ENCODE data around the gene PHLDB2.
A peak's percentile ranks its signal among the peaks of the same experiment; 100 is the strongest.

The PHLDB2 gene

GRCh38 chr3:111864821-111865656 is 6.0 kb downstream of the PHLDB2 start:
- no peak for TF ChIP-seq Cebpa-rat (IDR thresholded peaks at IDR 0.05)
- Histone ChIP-seq H3K4me1 (peaks cover 0 to 52% (median 47%) of the 10 kb centered on the region in 10 experiments; a peak in 19 of 20 replicates), H3K4me2 (peak overlapping the region in 6 of 11 experiments; percentile 2 to 82 (median 25); a peak in 6 of 22 replicates), H3K9me3 (replicated peaks in 1 of 11) (no peaks in the 10 kb centered on the region), H3K27me3 (peaks cover 0 to 25% (median 0%) of the 10 kb centered on the region in 11 experiments; a peak in 4 of 22 replicates), H3K4me3 (no peak overlapping the region), H3K27ac (no peak overlapping the region), H4K20me1 (no peaks in the 10 kb centered on the region), H3K36me3 (no peaks in the 10 kb centered on the region), H3K9ac (no peak overlapping the region)

GRCh38 chr3:111867889-111868426 is 8.9 kb downstream of the PHLDB2 start:
- Histone ChIP-seq H3K27me3 (no peaks in the 10 kb centered on the region), H3K27ac (no peak overlapping the region), H3K4me2 (peak overlapping the region in 1 of 11 experiments; percentile 39; a peak in 1 of 22 replicates), H3K9me3 (replicated peaks in 1 of 11) (no peaks in the 10 kb centered on the region), H3K4me3 (no peak overlapping the region), H3K9ac (no peak overlapping the region), H4K20me1 (no peaks in the 10 kb centered on the region), H3K36me3 (no peaks in the 10 kb centered on the region), H3K4me1 (peaks cover 0 to 31% (median 22%) of the 10 kb centered on the region in 10 experiments; a peak in 18 of 20 replicates)
- TF ChIP-seq Cebpa-rat (IDR thresholded peaks at IDR 0.05): no peak

GRCh38 chr3:111870620-111871019 is 11.6 kb downstream of the PHLDB2 start:
- no peak overlapping the region for H3K9ac ChIP-seq
- no peak overlapping the region for H3K4me2 ChIP-seq
- no peaks in the 10 kb centered on the region for H4K20me1 ChIP-seq
- H3K9me3 ChIP-seq (replicated peaks in 1 of 11): 0 out of 22 replicates have a peak, but pooled peaks cover 0 to under 1% (median 0%) of the 10 kb centered on the region in 11 experiments
- H3K27me3 ChIP-seq: no peaks in the 10 kb centered on the region
- no peak overlapping the region for H3K27ac ChIP-seq
- TF ChIP-seq Cebpa-rat (IDR thresholded peaks at IDR 0.05): no peak
- H3K36me3 ChIP-seq: no peaks in the 10 kb centered on the region
- no peak overlapping the region for H3K4me3 ChIP-seq
- H3K4me1 ChIP-seq: peaks cover 0 to 5% (median under 1%) of the 10 kb centered on the region in 10 experiments; a peak in 9 of 20 replicates

GRCh38 chr3:111871809-111872623 is 13.0 kb downstream of the PHLDB2 start:
- H3K4me2 ChIP-seq: no peak overlapping the region
- H3K9me3 ChIP-seq (replicated peaks in 1 of 11): peaks cover 0 to 6% (median 0%) of the 10 kb centered on the region in 11 experiments; a peak in 2 of 22 replicates
- no peaks in the 10 kb centered on the region for H4K20me1 ChIP-seq
- no peak overlapping the region for H3K4me3 ChIP-seq
- TF ChIP-seq Cebpa-rat (IDR thresholded peaks at IDR 0.05): no peak
- no peak overlapping the region for H3K27ac ChIP-seq
- peaks cover 0 to 5% (median 0%) of the 10 kb centered on the region in 10 experiments; a peak in 2 of 20 replicates for H3K4me1 ChIP-seq
- H3K27me3 ChIP-seq: no peaks in the 10 kb centered on the region
- no peak overlapping the region for H3K9ac ChIP-seq
- H3K36me3 ChIP-seq: no peaks in the 10 kb centered on the region

- peaks cover 0 to 6% (median 0%) of the 10 kb centered on the region in 11 experiments; a peak in 3 of 22 replicates for H3K9me3 ChIP-seq (replicated peaks in 1 of 11)
- H3K4me3 ChIP-seq: no peak overlapping the region
- no peaks in the 10 kb centered on the region for H4K20me1 ChIP-seq
- TF ChIP-seq Cebpa-rat (IDR thresholded peaks at IDR 0.05): no peak
- H3K4me2 ChIP-seq: no peak overlapping the region
- H3K27ac ChIP-seq: no peak overlapping the region
- H3K4me1 ChIP-seq: peaks cover 0 to 3% (median 0%) of the 10 kb centered on the region in 10 experiments; a peak in 2 of 20 replicates
- H3K36me3 ChIP-seq: no peaks in the 10 kb centered on the region
- H3K27me3 ChIP-seq: no peaks in the 10 kb centered on the region
- no peak overlapping the region for H3K9ac ChIP-seq
Observed at GRCh38 chr3:111872979-111873378, 13.9 kb downstream of the PHLDB2 start.

- H3K36me3 ChIP-seq: no peaks in the 10 kb centered on the region
- no peak for TF ChIP-seq Cebpa-rat (IDR thresholded peaks at IDR 0.05)
- no peak overlapping the region for H3K4me3 ChIP-seq
- H3K4me2 ChIP-seq: no peak overlapping the region
- peaks cover 0 to 12% (median 3%) of the 10 kb centered on the region in 11 experiments; a peak in 10 of 22 replicates for H3K9me3 ChIP-seq (replicated peaks in 1 of 11)
- H3K27ac ChIP-seq: no peak overlapping the region
- no peaks in the 10 kb centered on the region for H4K20me1 ChIP-seq
- no peaks in the 10 kb centered on the region for H3K27me3 ChIP-seq
- H3K9ac ChIP-seq: no peak overlapping the region
- H3K4me1 ChIP-seq: 0 out of 20 replicates have a peak, but pooled peaks cover 0 to 3% (median 0%) of the 10 kb centered on the region in 10 experiments
Observed at GRCh38 chr3:111874177-111874820, 15.2 kb downstream of the PHLDB2 start.

GRCh38 chr3:111881480-111881879 is 22.4 kb downstream of the PHLDB2 start:
- H3K4me1 ChIP-seq: peaks cover 0 to 9% (median 5%) of the 10 kb centered on the region in 10 experiments; a peak in 8 of 20 replicates
- H3K9me3 ChIP-seq (replicated peaks in 1 of 11): peaks cover 9 to 32% (median 22%) of the 10 kb centered on the region in 11 experiments; a peak in 21 of 22 replicates
- peaks cover 0 to 32% (median 14%) of the 10 kb centered on the region in 11 experiments; a peak in 12 of 22 replicates for H3K36me3 ChIP-seq
- H3K27ac ChIP-seq: no peak overlapping the region
- no peaks in the 10 kb centered on the region for H4K20me1 ChIP-seq
- H3K4me3 ChIP-seq: no peak overlapping the region
- H3K4me2 ChIP-seq: no peak overlapping the region
- H3K27me3 ChIP-seq: no peaks in the 10 kb centered on the region
- no peak for TF ChIP-seq Cebpa-rat (IDR thresholded peaks at IDR 0.05)
- H3K9ac ChIP-seq: no peak overlapping the region

GRCh38 chr3:111882194-111882593 is 23.1 kb downstream of the PHLDB2 start:
- H3K36me3 ChIP-seq: peaks cover 0 to 35% (median 14%) of the 10 kb centered on the region in 11 experiments; a peak in 12 of 22 replicates
- H3K27me3 ChIP-seq: no peaks in the 10 kb centered on the region
- peaks cover 9 to 28% (median 22%) of the 10 kb centered on the region in 11 experiments; a peak in 21 of 22 replicates for H3K9me3 ChIP-seq (replicated peaks in 1 of 11)
- H3K27ac ChIP-seq: no peak overlapping the region
- H3K4me3 ChIP-seq: no peak overlapping the region
- TF ChIP-seq Cebpa-rat (IDR thresholded peaks at IDR 0.05): no peak
- peaks cover 0 to 9% (median 5%) of the 10 kb centered on the region in 10 experiments; a peak in 8 of 20 replicates for H3K4me1 ChIP-seq
- peak overlapping the region in 6 of 11 experiments; percentile 0 to 35 (median 27); a peak in 6 of 22 replicates for H3K4me2 ChIP-seq
- H3K9ac ChIP-seq: no peak overlapping the region
- H4K20me1 ChIP-seq: no peaks in the 10 kb centered on the region

Data from BLaER1 treated with 17β-estradiol and CSF1 and Interleukin-3, amounts not matched to agents 10 nM and 100 nM (cell line).